NT2/D1 (cell line): ENCODE measurements around the gene RBBP8NL.
"Not testable (repeated sequence)": the region's sequence is repeated elsewhere in the genome, so short reads cannot be mapped to it uniquely, and the experiment has no call there.

Source experiments
- DNase-seq: peaks from one replicate; pipeline ENCODE4 v3.0.0-alpha.2; 2011; ENCODE audit warnings: low read depth, low spot score
- H3K27me3 ChIP-seq: 2 replicates; pipeline ENCODE4 v1.6.0; 2011; ENCODE audit warnings: mild to moderate bottlenecking; ENCODE audit not compliant: insufficient read length, insufficient read depth
- H3K36me3 ChIP-seq: 2 replicates; pipeline ENCODE4 v1.6.1; 2011; ENCODE audit warnings: mild to moderate bottlenecking, low read length, mixed read lengths; ENCODE audit not compliant: insufficient read depth, insufficient read length
- H3K4me1 ChIP-seq: 2 replicates; pipeline ENCODE4 v1.5.1; 2011; ENCODE audit not compliant: insufficient read depth, insufficient read length
- H3K4me3 ChIP-seq: 2 replicates; pipeline ENCODE4 v1.5.1; 2011; ENCODE audit warnings: low read depth; ENCODE audit not compliant: insufficient read length
- H3K9ac ChIP-seq: 2 replicates; pipeline ENCODE4 v1.6.0; 2011; ENCODE audit warnings: low read depth; ENCODE audit not compliant: insufficient read length
- H3K9me3 ChIP-seq: 2 replicates; pipeline ENCODE4 v1.5.1; 2011; ENCODE audit warnings: mild to moderate bottlenecking, low read length; ENCODE audit not compliant: insufficient read depth
- SUZ12 ChIP-seq: IDR thresholded peaks from 2 replicates; pipeline ENCODE4 v1.6.1; 2011; ENCODE audit not compliant: insufficient read length, insufficient read depth; ENCODE audit errors: extremely low read depth
- YY1 ChIP-seq: IDR thresholded peaks from 2 replicates; pipeline ENCODE4 v1.6.1; 2011; ENCODE audit not compliant: insufficient read length, insufficient read depth
- ZNF274 ChIP-seq: IDR thresholded peaks from 2 replicates; pipeline ENCODE4 v1.6.1; 2011; ENCODE audit warnings: mild to moderate bottlenecking, low read depth, low read length

The RBBP8NL gene

GRCh38 chr20:62428396-62429295, 1.3 kb upstream of the RBBP8NL start:
- Histone ChIP-seq H3K27me3 (peaks cover 2% of the 10 kb centered on the region), H3K9ac (peak overlapping the region; percentile 46), H3K4me3 (no peak overlapping the region), H3K9me3 (no peaks in the 10 kb centered on the region), H3K4me1 (peaks cover 34% of the 10 kb centered on the region), H3K36me3 (no peaks in the 10 kb centered on the region)
- TF ChIP-seq YY1 (no peak), ZNF274 (no peak), SUZ12 (no peak)
- DNase-seq, result no peak

GRCh38 chr20:62428002-62428372, 648 bp upstream of the RBBP8NL start:
- peaks cover 36% of the 10 kb centered on the region for H3K4me1 ChIP-seq
- no peak for DNase-seq
- TF ChIP-seq YY1, result no peak
- no peak for TF ChIP-seq ZNF274
- no peak for TF ChIP-seq SUZ12
- no peaks in the 10 kb centered on the region for H3K9me3 ChIP-seq
- peaks cover 2% of the 10 kb centered on the region for H3K27me3 ChIP-seq
- no peak overlapping the region for H3K4me3 ChIP-seq
- H3K9ac ChIP-seq, result no peak overlapping the region
- no peaks in the 10 kb centered on the region for H3K36me3 ChIP-seq

- no peak for TF ChIP-seq SUZ12
- TF ChIP-seq ZNF274, result no peak
- TF ChIP-seq YY1, result no peak
- Histone ChIP-seq H3K4me3 (no peak overlapping the region), H3K36me3 (no peaks in the 10 kb centered on the region), H3K27me3 (peaks cover 2% of the 10 kb centered on the region), H3K4me1 (peaks cover 38% of the 10 kb centered on the region), H3K9ac (peak overlapping the region; percentile 54), H3K9me3 (no peaks in the 10 kb centered on the region)
- DNase-seq, result peak; percentile 28
Measured at GRCh38 chr20:62426699-62427131, 624 bp downstream of the RBBP8NL start.

- H3K4me1 ChIP-seq, result peaks cover 45% of the 10 kb centered on the region
- not testable (repeated sequence) for H3K36me3 ChIP-seq, H3K27me3 ChIP-seq, H3K9ac ChIP-seq, H3K9me3 ChIP-seq, DNase-seq, H3K4me3 ChIP-seq
Measured at GRCh38 chr20:62426059-62426348, 1.3 kb downstream of the RBBP8NL start.

GRCh38 chr20:62425281-62426058, 1.9 kb downstream of the RBBP8NL start:
- DNase-seq, result no peak
- Histone ChIP-seq H3K9me3 (no peaks in the 10 kb centered on the region), H3K4me1 (peaks cover 50% of the 10 kb centered on the region), H3K9ac (no peak overlapping the region), H3K4me3 (no peak overlapping the region), H3K27me3 (peaks cover 2% of the 10 kb centered on the region), H3K36me3 (no peaks in the 10 kb centered on the region)
- TF ChIP-seq ZNF274 (no peak), SUZ12 (no peak), YY1 (no peak)

GRCh38 chr20:62424249-62425107, 2.9 kb downstream of the RBBP8NL start:
- no peak for TF ChIP-seq YY1
- no peak for TF ChIP-seq SUZ12
- TF ChIP-seq ZNF274, result no peak
- H3K9ac ChIP-seq, result no peak overlapping the region
- no peaks in the 10 kb centered on the region for H3K9me3 ChIP-seq
- H3K27me3 ChIP-seq, result peaks cover 2% of the 10 kb centered on the region
- no peak for DNase-seq
- H3K4me1 ChIP-seq, result peaks cover 51% of the 10 kb centered on the region
- H3K4me3 ChIP-seq, result no peak overlapping the region
- H3K36me3 ChIP-seq, result no peaks in the 10 kb centered on the region

GRCh38 chr20:62423326-62423706, 4.0 kb downstream of the RBBP8NL start:
- Histone ChIP-seq H3K9ac (peak overlapping the region; percentile 44), H3K4me1 (peaks cover 39% of the 10 kb centered on the region), H3K9me3 (no peaks in the 10 kb centered on the region), H3K36me3 (no peaks in the 10 kb centered on the region), H3K27me3 (peaks cover 2% of the 10 kb centered on the region), H3K4me3 (no peak overlapping the region)
- DNase-seq, result no peak
- TF ChIP-seq SUZ12 (no peak), ZNF274 (no peak), YY1 (no peak)
